Hematopoietic multipotent progenitor cell treated with erythropoietin and hydrocortisone succinate and interleukin-3 and kit ligand, for 6 days (in vitro differentiated cells): ENCODE measurements around the gene PVALEF.
A peak's percentile ranks its signal among the peaks of the same experiment; 100 is the strongest.
"Not testable (repeated sequence)": the region's sequence is repeated elsewhere in the genome, so short reads cannot be mapped to it uniquely, and the experiment has no call there.

Source experiments
- DNase-seq: peaks from one replicate; pipeline ENCODE4 v3.0.0-alpha.2; 2015

The PVALEF gene

DNA sequence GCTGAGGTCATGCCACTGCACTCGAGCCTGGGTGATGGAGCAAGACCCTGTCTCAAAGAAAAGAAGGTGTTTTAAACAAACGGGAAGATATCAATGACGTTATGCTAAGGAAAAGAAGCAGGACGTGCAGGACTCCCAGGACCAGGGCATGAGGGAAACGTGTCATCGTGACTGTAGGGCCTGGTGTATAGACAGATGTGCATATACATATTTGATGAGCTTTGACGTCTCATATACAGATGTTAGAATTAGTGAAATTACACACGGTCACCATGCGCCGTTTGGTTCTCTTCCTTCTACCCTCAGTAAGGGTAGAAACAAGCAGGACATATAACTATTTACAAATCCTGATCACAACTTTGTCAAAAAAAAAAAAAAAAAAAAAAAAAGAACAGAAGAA lies 17.6 kb upstream of the PVALEF start:
- DNase-seq, result no peak

DNA sequence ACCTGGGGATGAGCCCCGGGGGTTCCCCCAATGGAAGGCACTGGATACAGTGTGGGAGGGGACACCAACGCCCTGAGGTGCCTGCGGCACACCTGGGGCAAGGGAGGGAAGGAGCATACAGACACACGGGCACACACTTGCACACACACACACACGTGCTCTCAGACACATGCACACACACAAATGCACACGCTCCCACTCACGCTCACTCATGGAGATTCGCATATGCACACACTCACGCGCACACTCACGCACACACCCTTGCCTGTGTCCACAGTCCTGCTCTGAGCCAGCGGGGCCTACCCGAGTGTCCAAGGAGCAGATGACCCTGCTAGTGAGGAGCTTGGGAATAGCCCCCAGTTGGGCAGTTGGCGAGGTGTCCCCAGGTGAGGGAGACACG lies 16.7 kb upstream of the PVALEF start:
- DNase-seq, result no peak

DNA sequence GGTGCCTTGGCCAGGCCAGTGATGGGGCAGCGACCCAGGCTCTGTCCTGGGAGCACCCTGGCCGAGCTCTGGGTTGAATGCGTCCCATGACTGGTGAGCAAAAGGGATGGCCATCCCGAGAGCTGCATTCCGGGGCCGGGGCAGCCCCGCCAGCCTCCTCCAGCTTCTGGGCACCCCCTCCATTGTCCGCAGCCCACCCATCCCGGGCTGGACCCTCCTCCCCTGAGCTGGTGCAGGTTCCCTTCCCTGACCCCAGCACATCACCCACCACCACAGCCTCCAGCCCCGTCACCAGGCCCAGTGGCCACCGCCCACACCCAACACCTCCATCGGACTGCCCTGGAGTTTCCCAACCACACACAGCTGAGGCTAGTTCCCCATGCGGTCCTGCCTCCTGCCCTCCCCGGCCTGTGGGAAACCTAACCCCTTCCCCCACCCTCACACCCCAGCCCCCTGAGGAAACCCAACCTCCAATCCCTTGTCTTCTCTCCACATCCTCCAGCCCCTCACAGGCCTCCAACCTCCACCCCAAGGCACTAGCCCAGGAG lies 16.2 kb upstream of the PVALEF start:
- peak; percentile 23 for DNase-seq

DNA sequence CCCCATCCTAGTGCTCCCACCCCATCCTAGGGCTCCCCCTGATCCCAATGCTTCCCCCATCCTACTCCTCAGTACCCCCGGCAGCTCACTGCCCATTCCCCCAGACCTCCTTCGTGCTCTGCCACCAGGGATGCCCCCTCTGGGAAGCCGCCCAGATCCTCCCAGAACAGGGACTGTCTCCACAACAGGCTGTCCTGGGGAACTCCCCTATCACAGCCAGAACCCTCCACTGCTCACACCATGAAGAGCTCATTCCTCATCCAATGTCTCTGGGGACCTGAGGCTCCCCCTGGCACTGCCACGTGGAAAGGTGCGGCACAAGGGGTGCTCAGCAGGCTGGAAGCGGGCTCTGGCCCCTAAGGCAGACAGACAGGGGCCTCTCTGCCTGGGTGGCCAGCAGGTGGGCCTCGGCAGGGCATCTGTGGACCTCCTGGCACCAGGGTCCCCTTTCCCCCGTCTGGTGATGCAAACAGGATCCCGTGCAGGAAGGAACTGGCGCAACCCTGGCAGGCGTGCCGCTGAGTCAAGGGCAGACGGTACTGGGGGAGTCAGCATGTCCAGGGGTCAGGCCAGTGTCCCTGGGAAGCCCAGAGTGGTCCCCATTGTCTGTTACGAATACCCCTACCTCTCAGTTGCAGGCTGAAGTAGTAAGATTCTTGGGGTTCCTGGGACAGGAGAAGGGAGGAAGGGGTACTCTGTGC lies 14.8 kb upstream of the PVALEF start:
- peak; percentile 24 for DNase-seq

DNA sequence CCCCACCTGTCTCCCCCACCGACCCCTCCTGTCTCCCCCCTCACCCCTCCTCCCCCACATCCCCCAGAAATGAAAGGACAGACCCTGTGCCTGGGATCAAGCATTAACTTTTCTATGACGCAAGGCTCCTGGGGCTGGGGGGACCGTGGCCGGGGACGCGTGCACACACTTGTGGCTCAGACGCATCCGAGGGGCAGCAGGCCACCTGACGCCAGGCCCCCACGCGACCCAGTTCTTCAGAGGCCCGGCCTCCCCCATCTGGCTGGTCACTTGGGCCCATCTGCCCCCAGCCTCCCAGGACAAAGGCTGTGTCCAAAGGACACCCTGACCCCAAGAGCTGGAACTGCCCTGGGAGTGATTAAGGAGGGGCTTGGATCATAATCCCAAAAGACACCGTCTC lies 14.0 kb upstream of the PVALEF start:
- no peak for DNase-seq

DNA sequence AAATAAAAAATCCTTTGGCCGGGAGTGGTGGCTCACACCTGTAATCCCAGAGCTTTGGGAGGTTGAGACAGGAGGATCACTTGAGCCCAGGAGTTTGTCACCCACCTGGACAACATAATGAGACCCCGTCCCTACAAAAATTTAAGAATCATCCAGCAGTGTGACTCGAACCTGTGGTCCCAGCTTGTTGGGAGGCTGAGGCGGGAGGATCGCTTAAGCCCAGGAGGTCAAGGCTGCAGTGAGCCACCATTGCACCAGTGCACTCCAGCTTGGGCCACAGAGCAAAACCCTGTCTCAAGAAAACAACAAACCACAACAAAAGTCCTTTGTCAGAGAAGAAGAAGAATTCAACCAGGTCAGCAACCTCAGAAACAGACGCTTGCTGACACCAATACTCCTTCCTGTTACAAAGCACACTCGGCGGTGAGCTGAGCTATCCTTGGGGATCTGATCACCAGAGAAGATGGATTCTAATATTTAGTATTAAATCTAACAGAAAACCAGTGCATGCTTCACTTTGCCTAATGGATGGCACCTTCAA lies 12.9 kb upstream of the PVALEF start:
- no peak for DNase-seq

DNA sequence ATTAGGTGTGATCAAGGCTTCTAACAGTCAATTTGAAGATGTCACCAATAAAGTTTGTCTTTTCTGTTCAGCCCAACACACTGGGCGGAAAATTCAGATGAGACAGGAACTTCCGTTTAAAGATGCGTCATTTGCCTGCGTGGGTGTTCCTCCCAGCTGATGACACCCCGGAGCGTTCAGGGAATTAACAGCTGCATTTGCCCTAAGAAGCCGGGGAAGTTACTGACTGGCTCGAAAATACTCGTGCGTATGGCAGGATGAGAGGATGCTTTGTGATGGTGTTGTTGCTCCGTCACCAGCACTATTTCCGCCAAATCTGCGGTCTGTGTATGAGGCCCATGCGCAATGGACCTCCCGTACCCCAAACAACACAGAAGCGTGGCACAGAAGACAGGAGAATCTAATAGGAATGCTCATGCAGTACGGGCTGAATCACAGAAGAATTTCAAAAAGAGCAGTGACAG lies 11.9 kb upstream of the PVALEF start:
- DNase-seq, result no peak

DNA sequence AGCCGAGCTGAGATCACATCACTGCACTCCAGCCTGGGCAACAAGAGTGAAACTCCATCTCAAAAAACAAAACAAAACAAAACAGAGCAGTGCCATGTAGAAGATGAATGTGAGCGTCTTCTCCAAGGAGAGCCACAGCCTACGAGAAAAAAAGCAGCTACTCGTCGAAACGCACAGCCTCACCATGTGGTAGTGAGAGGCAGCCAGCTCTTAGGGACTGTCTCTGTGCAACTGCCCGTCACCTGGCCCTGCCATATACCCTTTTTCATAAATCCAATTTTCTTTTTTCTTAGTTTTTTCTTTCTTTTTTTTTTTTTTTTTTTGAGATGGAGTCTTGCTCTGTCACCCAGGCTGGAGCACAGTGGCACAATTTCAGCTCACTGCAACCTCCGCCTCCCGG lies 11.3 kb upstream of the PVALEF start:
- not testable (repeated sequence) for DNase-seq

DNA sequence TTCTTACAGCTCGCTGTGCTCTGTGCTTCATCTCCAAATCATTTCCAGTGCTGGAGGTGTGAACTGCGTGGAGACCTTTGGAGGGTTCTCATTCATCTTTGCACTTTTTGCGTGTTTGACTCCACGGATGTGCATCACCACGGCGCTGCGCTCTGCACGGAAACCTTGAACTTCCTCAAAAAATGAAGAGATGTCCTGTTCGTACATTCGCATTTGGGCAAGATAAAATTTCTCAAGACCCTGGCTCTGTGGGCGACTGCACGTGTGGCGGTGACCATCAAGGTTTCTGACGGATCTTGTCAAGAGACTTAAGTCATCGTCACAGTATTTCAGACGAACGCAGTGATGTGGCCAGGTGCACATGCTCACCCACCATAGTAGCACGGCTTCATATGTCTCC lies 10.3 kb upstream of the PVALEF start:
- no peak for DNase-seq

DNA sequence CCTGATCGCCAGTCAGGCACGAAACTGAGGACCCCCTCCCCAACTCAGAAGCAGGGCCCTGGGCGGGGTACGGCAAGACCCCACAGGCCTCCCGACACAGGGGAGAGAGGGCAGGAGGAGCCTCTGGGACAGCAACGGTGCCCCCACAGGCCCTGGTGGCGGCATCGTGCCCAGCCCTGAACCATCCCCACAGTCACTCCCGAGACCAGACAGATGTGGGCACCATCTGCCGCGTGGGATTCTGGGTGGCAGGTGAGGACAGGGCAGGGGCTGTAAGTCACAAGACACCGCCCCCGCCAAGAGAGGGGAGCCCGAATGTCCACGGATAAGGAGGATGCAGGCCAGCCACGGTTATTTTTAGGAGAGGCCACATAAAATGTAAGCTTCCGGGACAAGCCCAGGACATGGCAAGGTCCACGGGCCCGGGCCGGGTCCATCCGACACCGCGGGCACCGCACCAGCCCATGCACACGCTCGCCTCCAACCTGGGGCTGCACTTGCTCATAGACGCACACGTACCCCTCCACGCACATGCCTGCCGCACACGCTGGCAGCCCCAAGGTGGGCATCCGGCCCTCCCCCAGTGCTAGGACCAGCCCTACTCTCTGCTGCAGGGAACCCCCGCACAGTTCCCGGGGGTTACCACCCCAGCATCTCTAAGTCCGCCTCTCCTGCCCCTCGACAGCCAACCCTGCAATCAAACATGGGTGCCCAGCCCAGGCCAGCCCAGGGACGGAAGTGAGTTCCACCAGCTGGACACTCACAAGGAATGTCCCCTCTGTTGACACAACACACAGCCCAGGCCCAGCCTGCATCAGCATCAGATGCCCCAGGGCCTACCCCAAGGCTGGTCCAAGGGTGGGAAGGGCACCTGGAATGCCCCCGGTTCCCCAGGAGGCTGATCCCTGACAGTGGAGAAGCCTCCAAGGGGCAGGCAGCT lies 8.2 kb upstream of the PVALEF start:
- no peak for DNase-seq

DNA sequence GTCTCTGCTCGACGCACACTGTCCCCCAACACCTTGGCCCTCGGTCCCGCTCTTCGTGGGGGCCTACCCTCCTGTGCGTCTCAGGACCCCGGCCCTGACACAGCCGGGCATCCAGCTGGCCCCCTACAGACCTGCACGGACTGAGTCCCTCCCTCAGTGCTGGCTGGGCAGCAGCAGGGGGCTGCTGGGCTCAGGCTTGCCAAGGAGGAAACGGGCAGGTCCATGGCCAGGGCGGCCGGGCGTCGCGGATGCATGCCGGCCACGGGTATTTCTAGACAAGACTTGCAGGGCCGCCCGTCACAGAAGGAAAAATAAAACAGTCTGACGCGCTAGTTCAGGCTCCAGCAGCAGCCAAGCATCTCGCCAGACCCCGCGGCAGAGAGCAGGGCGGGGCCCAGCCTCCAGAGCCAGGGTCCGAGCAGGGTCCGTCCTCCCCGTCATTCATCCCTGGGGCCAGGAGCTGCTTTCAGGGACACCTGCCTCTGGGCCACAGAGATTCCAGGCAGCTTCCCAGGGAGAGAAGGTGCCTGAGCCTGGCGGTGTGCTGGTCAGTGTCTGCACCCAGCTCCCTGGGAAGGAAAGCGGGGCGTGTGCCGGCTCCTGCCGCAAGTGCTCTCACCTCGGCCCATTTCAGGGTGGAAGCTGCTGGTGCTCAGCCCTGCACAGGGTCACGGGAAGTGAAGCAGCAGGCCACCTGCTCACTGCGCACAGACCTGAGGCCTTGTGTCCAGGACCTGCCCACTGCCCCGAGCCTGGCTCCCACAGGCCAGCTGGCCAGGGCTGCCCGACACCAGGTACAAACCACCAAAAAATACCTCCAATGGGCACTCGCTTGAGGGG lies 7.2 kb upstream of the PVALEF start:
- DNase-seq, result no peak

DNA sequence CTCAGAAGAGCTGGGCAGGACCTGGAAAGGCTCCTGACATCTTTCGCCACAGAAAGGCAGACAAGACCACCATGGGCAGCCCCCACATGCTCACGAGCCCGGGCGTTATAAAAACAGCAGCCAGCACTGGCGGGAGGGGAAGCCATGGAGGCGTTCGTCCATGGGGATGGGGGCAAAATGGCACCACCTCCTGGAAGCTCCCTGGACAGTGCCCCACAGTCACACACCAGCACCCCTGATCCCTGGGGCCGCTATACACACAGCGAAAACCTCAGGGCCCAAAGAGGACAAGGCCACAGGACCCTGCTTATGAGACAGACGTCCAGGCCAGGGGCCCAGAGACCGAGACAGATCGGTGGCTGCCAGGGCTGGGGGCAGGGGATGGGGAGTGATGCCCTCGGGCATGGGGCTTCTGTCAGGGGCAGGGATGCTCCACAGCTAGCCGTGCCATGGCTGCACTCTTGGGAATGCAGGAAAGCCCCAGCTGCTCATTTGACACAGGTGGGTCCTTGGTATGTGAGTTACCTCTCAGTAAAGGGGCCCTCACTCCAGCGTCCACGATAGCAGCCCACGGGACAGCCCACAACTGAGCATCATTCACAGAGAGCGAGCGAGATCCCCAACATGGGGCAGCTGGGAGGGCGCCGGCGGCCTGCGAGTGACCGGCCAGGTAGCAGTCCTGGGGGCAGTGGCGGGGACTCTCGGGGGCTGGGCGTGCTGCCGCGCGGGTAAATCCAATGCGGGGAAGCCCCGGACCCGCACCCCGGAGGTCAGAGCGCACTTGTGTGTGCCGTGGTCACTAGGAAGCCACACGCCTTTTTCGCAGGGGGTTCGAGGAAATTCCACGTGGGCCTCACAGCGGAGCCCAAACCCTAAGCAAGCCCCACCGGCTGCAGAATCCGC lies 6.4 kb upstream of the PVALEF start:
- no peak for DNase-seq

DNA sequence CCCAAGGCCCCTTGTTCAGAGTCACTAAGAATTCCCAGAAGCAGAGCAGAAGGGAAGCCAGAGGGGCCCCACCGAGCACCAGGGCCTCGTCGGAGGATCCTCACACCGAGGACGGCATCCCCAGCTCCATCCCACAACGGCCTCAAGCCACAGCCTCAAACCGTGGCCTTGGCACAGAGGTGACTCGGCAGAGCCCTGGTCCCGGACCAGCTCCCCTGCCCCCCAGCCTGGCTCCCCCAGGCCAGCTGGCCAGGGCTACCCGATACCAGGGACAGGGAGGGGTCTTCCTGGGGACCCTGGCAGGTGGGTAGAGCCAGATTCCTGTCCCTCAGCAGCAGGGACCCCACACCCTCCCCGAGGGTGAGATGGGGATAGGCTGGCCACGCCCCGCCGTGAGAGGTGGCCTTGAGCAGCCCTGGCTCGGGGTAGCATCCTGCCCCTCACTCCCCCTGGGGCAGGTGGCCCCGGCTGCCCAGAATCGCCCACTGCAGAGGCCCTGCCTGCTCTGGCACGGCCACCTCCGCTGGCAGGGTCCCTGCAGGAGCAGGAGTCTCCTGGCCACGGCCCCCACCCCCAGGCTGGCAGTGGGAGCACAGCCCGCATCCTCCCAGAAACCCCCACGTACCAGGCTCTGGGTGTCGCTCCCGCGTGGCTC lies 5.6 kb upstream of the PVALEF start:
- DNase-seq, result no peak

DNA sequence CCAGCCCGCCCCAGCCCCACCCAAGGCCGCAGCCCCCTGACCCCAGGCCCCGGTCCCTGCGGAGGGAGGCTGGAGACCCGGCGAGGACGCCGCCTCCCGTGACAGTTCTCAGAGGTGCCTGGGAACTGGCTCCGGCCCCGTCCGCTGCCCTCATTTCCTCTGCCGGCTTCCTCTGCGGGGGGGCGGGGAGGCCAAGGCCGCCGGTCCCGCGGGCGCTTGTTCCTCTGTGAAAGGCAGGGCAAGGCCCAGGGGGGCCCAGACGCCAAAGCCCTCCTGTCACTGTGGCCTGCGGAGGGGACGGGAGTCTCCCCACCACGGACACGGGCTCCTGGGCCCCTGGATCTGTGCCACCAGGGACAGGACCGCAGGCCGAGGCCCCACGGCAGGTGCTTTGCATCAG lies 5.0 kb upstream of the PVALEF start:
- DNase-seq, result peak; percentile 43

DNA sequence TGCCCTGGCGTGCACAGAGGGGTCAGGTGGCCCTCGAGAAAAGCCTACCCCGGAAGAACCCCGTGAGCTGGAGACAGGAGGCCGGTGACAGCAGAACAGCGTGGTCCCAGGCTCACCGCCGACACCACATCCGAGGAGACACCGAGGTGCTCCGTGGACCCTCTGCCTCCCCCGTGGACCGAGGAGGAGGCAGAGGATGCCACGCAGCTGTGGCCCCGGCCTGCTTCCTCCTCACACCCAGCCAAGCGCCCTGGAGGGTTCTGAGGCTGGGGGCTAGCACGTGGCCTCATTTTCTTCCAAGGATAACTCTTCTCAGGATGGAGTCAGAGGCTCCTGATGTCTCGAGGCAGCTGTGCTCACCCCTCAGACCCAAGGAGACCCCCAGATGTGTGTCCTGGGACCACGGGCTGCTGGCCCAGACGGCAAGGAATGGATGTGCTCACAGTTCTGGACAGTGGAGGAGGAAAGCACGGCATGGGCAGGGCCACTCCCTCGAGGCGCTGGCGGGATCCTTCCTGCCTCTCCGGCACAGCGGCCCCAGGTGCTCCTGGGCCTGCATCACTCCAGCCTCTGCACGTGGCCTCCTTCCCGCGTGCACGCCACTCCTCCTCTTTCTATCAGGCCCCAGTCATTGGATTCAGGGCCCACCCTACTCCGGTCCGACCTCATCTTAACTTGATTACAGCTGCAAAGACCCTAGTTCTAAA lies 4.4 kb upstream of the PVALEF start:
- no peak for DNase-seq

DNA sequence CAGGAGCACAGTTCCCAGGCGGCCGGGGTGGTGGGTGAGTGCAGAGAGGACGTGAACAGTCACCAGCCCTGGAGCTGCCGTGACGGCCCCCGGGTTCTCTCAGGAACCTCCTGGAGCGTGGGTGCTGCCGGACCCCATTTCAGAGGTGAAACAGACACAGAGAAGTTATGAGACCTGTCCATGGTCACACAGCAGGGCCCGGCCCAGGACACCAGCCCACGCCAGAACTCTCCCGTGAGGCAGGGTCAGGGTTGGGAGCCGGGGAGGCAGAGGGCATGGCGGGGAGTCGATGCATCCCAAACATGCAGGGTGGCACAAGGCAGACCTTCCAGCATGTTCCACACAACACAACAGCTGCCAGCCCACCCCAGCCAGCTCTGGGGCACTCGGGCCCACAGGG lies 3.8 kb upstream of the PVALEF start:
- no peak for DNase-seq

DNA sequence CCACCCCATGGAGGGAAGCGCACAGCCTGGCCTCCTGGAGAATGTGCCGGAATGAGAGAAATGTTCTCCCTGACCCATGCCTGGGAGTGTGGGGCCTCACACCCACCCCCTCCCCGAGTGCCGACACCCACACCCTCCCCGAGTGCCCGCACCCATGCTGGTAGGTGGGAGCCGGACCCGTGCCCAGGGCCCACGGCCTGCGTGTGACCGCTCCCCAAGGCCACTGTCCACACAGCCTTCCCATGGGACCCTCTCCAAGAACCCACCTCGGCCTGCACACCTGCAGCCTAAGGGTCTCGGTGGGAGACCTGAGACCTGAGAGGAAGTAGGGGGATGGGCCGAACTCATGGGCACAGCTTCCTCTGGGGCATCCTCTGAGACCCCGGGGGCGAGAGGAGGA lies 3.3 kb upstream of the PVALEF start:
- DNase-seq, result no peak

DNA sequence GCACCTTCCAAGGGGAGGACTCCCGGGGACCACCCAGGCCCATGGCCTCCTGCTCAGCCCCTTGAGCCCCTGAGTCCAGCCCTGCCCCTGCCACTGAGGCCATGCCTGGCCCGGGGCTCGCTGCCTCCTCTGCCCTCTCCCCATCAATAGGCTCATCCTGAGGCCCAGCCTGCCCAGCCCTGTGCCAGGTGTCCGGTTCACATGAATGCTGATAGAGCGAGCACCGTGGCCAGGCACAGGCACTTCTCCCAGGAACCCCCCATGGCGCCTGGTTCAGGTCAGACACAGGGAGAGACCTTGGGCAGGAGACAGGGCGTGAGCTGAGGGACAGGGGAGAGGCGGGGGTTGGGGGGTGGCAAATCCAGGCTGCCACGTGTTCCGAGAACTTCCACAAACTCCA lies 2.8 kb upstream of the PVALEF start:
- DNase-seq, result no peak

DNA sequence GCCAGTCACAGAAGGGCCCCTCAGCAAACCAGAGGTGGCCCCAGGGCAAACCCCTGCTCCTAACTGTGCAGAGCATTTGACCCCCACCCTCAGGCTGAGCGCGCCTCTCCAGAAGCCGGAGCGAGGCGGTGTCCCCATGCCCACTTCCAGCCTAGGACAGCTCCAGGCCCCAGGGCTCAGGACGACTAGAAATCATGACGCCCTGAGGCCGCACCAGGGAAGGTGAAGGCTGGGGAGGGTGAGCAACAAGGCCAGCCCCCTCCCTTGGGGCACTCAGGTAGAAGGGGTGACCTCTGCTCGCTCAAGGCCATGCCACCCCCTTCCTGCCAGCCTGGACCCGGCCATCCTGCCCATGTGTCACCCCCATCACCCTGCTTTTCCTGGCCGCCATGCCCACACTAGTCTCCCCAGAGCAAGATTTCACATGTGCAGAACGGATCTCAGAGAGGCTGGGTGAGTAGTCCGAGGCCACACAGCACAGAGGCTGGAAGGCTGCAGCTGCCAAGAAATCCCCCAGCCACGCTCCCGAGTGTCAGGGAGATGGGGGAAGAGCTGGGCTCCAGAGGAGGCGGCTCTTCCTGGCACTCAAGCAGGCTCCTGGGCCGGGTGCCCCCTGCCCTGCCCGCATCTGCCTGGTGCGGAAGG lies 2.1 kb upstream of the PVALEF start:
- no peak for DNase-seq
